Hematopoietic multipotent progenitor cell treated with erythropoietin and hydrocortisone succinate and interleukin-3 and kit ligand, for 6 days (in vitro differentiated cells): ENCODE measurements around the gene THOC5.
"Not testable (repeated sequence)": the region's sequence is repeated elsewhere in the genome, so short reads cannot be mapped to it uniquely, and the experiment has no call there.

Source experiments
- DNase-seq: peaks from one replicate; pipeline ENCODE4 v3.0.0-alpha.2; 2015

Gene THOC5

DNA sequence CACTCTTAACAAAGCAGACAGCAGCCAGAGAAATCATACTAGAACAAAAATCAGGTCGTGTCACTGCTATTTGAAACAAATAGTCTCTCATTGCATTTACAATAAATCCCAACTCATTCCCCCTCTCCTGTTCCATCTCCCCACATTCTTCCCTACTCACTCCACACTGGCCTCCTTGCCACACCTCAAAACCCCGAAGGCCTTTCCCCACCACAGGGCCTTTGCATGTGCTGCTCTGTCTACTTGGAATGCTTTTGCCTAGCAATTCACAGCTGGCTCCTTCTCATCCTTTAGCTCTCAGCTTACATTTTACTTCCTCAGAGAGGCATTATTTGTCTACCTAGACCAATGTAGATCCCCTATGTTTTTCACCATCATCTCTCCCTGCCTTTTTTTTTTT, 6.3 kb upstream of the THOC5 start:
- no peak for DNase-seq

DNA sequence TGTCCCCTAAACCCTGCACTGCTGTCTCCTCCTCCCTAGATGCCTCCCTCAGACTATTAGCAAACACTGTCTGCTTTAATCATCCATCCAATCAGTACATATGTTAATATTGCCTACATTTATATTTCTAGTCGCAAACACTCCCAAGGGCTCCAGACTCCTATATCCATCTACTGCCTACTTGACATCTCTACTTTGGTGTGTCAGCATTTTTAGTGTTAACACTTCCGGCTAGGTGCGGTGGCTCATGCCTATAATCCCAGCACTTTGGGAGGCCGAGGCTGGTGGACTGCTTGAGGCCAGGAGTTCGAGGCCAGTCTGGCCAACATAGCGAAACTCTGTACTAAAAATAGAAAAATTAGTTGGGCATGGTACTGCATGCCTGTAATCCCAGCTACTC, 5.5 kb upstream of the THOC5 start:
- DNase-seq = no peak

DNA sequence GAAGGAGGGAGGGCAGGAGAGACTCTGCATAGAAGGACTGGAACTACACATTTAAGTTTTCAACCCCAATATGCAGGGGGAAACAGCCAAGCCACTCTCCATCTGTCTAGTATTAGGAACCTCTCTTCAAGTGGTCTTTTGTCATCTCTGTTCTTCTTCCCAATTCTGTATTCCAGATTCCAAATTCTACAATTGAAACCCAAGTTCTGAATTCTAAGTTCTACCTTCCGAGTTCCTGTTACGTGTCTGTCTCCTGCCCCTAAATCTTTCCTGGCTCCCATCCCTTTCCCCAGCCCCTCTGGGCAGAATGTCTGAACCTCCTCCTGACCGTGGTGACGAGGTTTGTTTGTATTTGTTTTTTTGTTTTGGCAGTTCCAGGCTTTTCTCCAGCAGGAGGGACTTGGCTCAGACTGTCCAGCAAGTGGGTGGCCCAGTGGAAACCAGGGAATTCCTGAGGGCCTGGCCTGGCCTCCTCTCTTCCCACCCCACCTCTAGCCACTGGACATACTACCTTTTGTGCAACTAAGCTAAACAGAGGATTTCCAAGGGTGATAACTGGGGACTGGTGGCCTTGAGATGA, 1.6 kb upstream of the THOC5 start:
- DNase-seq = no peak

DNA sequence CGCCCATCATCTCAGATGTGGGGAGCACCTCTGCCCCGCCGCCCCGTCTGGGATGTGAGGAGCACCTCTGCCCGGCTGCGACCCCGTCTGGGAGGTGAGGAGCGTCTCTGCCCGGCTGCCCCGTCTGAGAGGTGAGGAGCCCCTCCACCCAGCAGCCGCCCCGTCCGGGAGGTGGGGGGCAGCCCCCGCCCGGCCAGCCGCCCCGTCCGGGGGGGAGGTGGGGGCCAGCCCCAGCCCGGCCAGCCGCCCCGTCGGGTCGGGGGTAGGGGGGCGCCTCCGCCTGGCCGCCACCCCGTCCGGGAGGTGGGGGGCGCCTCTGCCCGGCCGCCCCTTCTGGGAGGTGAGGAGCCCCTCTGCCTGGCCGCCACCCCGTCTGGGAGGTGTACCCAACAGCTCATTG, 1.2 kb downstream of the THOC5 start:
- not testable (repeated sequence) for DNase-seq

DNA sequence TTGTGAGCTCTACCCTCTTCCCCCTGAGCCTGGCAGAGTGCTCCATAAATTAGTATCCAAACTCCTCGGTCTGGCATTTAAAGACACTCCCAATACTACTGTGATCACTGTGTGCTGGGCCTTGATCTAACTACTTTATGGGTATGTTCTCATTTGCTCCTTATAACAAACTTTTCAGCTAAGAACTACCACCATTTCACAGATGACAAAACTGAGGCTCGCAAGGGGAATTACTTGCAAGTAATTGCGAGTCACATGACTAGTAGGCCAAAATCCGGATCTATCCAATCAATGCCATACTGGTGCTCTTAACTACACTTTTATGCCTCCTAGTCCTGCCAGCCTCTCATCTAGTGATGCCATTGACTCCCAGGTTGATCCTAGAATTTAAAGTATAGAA, 3.6 kb downstream of the THOC5 start:
- DNase-seq = no peak

DNA sequence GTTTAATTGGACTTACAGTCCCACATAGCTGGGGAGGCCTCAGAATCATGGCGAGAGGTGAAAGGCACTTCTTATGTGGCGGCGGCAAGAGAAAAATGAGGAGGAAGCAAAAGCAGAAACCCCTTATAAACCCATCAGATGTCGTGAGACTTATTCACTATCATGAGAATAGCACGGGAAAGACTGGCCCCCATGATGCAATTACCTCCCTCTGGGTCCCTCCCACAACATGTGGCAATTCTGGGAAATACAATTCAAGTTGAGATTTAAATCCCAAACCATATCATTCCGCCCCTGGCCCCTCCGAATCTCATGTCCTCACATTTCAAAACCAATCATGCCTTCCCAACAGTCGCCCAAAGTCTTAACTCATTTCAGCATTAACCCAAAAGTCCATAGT, 8.5 kb downstream of the THOC5 start:
- DNase-seq = not testable (repeated sequence)

DNA sequence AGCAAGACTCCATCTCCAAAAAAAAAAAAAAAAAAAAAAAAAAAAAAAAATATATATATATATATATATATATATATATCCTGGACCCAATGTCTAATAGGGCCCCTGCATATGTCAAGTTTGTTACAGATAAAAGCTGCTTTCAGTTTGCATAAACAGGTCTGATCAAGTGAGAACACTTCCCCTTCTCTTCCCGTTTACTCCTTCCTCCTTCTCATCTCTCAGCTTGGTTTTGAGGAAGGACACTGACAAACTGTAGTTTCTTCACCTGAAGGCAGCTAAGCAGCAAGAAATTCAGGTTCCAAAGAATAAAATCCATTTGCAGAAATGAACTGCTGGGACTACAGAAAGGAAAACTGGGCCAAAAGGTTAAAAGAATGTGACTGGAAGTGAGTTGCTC, 11.7 kb downstream of the THOC5 start:
- peak; percentile 39 for DNase-seq

DNA sequence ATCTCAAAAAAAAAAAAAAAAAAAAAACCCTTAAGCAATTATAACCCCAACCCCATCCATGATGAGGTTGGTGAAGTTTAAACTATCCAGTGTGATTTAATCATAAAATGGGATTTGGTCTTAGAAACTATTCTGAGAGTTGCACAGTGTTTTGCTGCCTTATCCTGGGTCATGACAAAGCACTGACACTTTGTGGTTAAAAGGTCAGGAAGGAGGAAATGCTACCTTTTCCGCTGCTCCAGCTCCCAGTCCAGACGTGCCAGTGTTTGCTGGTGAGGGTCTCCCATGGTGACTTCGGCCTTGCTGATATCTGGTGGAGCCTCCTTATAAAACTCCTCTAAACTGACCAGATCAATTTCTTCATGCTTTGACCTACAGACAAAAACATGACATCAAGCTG, 14.5 kb downstream of the THOC5 start:
- DNase-seq = no peak

DNA sequence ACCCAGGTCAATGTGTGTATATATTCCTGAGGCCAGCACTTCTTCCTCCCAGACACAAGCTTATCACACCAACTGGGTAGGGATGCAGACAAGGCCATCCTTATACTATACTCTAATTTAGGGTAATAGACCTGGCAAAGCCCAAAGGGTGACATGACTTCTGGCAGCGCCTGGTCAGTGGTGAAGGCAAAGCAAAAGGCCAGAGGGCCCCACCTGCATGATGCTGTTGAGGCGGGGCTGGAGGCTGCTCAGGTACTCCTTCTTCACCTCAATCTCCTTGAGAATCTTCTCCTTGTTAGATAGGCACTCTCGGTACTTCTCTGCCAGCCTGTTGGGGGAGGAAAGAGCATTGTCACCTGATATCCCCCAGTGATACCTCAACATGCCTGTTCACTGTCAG, 17.1 kb downstream of the THOC5 start:
- DNase-seq = no peak

DNA sequence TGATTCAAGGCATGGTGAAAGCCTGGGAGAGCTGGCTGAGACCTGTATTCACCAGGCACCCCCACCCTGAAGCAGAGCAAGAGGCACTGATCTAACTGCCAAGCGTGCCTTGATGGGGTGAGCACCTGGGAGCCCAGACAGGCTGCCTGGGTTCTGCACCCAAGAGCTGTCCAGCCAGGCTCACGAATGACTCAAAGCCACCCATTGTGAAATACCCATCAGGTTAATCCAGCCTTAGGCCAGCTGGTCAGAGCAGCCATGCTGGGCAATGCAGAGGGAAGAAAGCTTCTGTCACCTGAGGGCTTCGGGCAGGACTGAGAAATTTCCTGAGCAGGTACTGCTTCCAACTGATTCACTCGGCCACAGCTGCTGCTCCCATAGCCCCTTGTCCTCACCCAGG, 22.1 kb downstream of the THOC5 start:
- no peak for DNase-seq

DNA sequence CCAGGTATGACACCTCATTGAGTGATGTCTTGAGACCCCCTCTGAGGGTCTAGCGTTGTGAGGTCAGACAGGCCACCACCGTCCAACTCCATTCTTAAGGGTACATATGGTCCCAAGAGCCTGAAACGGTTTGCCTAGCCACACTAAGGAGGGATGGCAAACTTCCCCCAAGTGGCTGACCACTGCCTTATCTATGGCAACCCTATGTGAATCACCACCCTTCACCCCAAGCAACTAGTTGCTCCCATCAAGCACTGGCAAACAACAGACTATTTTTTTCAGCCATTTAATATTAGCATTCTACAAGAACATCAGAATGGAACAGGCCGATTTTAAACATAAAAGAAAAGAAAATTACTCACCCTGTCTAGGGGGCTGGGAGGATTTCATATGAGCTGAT, 22.8 kb downstream of the THOC5 start:
- peak; percentile 80 for DNase-seq

DNA sequence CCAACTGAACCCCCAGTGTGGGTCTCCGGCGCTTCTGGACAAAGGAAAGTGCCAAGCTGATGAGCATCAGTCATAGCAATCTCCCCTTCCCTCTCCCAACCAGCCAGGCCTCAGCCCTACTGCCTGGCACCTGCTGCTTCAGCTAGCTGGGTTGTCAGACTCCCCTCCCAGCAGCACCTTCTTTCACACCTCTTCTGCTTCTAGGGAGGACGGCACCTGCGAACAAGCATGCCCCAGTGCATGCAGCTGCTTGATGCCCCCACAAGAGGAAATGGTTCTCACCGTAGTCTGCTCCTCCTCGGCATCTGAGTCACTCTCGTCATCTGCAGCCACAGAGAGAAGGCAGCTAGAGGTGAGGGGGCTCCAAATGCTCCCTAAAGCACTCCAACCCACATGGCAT, 25.4 kb downstream of the THOC5 start:
- no peak for DNase-seq

DNA sequence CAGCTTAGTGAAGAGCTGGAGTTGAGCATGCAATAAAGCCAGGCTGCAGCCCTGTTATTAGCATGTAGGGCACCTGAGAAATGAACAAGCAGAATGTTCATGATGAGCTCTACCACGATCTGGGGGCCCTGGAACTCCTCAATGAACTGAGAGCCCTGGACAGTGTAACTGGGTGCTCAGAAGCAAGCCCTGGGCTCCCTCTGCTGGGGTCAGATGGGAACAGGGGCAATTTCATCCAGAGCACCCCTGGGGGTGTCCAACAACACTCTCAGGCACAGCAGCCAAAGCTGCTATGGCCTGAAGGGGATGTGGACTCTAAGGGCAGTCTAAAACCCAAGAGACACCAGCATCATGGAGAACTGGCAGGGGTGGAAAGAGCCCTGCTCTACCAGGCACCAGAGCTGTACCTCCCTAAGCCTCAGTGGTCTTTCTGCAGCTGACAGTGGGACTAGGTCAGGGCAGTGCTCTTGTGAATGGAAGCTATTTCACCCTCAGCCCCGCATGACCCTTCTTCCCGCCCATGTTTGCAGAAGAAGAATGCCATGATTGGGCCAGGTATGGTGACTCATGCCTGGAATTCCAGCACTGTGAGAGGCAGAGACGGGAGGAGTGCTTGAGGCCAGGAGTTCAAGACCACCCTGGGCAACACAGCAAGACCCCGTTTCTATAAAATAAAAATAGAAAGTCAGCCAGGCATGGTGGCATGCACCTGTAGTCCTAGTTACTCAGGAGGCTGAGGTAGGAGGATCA, 28.9 kb downstream of the THOC5 start:
- DNase-seq = peak; percentile 62

DNA sequence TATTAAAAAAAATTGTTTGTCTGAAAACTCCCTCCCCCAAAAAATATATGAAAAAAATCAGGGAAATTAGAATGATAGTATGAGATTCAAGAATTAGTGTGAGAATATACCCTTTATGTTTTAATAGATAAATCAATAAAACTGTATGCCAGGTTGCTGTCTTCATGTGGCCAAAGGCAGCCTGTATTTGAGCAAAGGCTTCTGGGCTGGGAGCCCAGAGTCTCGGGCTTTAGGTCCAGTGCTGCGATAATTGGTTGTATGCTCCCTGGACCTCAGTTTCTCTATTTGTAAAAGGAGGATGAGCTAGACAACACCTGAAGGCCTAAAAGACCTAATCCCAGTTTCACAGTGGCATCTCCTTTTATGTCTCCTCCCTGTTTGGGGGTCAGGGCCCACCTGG, 29.8 kb downstream of the THOC5 start:
- DNase-seq = no peak

DNA sequence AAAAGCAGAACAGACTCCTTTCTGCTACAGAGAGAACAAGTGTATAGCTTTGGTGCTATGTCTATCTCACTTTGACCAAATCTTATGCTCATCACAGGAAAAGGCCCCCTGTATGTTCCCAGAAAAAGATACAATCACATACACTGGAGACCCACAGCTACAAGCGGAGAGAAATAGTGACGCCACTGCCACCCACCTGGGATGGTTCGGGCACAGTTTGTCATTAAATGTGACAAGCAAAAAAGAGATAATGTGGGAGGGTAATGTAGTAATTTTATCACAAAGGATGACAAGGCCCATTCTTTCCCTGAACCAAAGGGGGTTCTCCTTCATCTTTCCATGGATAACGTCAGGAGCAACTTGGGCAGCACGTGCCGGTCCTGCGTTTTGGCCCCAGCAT, 32.0 kb downstream of the THOC5 start:
- no peak for DNase-seq

DNA sequence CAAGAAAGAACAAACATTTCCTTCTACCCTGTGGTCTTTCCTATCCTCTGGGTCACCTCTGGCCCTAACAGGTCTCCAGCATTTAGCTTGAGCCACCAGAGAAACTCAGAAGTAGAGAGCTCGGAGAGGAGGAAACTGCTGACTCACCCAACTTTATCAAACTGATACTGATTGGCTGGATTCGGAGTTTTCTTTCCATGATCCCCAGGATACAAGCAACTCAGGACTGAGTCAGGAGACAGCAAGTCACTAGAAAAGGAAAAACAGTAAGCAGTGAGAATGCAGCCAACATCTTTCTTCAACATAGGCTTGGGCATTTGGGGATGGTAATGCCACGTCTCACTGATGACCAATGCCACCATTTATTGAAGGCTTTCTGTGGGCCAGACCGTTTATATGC, 32.7 kb downstream of the THOC5 start:
- DNase-seq = peak; percentile 24

DNA sequence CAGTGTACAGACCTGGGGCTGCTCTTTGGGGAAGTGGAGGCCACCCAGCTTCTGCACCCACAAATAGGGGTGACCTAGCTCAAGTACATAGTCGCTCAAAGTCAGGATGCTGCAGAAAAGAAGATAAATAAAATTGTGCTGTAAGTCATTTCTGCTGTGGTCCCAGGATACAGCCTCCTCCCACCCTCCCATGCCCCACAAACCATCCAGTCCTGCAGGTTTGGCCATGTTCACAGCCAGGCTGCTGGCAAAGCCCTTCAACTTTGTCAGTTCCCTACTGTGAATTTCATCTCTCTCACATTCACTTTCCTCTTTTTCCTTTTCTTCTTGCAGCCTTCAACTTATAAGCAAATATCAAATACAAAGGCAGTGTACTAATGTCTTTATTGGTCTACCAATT, 33.6 kb downstream of the THOC5 start:
- no peak for DNase-seq

DNA sequence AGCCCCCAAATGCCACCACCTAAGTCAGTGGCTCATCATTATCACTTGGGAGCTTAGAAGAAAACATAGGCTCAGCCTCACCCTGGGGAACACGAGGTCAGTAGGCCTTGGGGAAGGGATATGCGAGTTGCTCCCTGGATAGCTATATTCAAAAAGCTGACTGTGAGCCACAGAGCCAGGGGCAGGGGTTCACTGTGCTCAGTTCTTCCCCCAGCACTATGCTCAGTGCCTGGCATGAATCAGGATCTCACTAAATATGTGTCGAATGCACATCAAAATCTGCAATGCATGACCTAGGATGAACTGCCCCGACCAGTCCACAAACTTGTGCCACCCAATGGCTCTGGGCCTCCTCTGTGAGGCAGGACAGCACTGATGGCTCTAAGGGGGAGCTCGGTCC, 35.1 kb downstream of the THOC5 start:
- DNase-seq = no peak

DNA sequence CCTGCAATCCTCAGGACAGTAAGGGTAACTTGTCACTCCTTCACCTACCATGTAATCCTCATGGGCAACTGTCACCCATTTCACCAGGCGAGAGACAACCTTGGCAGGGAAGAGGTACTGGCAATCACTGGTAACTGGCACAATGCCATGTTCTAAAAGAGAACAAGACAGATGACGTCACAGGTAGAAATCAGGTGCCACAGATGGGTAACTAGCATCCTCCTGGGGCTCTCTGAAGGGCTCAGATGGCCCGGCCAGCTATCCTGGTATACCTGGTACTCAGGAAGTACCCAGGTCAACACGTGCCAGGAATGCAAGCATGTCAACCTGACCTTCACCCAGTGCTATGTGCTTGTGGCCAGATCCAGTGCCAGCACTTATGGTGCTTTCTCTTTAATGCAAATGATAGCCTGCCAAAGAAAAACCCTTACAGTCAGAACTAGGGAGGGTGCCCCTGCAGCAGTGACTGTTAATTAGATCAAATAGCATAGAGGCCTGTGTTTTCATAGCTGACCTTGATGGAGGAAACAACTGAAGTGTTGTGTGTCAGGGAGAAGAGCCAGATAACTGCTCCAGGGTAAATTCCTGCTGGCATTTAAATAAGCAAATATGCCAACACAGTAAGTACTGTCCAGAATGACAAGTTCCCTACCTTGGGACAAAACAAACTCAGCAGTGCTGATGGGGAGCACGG, 36.2 kb downstream of the THOC5 start:
- no peak for DNase-seq

DNA sequence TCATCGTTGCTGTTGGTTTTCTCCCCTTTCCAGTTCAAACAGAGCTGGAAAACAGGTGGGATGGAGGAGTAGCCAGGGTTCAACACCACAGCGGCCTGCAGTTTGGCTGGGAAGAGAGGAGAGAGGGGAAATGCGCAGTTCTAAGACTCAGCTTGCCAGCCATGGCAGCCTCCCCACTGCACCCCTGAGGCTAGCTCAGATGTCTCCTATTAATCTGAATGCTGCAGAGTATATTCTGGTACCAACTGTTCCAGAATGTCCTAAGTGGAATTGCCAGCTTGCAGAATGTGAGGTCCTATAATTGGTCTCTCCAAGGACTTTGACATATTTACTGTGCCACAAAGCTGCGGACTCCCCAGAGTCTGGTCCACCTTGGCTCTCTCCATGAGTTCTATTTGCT, 41.5 kb downstream of the THOC5 start:
- no peak for DNase-seq

DNA sequence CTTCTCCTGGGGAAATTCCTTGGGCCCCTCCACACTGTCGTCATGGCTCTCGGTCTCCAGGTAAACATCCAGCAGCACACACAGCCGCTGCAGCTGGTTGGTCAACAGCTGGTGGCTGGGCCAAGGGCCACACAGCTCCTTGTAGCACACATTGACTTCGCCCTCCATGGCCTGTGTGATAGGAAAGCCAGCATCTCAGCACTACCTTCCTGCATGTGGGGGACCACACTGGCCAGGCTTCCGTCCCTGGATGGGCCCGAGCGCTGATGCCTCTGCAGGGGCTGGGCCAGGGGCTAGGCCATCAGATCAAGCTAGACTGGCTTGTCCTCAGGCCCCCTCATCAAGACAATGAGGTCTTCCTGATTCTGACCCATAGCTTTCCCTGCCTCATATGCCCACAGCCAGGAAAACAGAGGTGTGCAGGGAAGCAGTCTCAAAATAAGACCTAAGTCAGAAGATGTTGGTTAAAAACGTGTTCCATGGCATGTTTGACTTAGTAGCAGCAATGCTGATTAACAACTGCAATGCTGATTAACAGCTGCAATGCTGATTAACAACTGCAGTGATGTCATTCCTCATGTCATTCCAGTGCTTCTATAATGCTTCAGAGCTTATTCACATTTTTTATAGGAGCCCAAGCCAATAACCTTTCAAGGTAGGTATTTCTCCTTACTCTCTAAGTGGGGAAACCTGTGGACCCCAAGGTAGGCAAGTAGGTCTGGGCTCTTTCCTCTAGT, 42.3 kb downstream of the THOC5 start:
- no peak for DNase-seq

DNA sequence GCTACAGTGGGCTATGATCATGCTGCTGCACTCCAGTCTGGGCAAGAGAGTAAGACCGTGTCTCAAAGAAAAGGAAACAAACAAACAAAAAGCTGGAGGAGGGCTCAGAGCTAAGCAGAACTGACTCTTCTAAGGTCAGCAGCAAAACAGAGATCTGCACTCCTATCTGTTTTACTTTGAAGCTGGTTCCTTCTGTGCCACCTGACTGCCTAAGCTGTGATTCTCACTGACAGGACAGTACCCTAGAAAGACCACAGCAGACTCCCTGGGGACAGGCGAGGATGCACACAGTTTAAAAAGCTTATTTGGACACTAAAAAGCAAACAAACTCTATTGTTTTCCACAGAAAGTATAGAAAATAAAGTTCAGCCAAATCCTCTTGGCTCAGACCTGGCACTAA, 43.0 kb downstream of the THOC5 start:
- no peak for DNase-seq

DNA sequence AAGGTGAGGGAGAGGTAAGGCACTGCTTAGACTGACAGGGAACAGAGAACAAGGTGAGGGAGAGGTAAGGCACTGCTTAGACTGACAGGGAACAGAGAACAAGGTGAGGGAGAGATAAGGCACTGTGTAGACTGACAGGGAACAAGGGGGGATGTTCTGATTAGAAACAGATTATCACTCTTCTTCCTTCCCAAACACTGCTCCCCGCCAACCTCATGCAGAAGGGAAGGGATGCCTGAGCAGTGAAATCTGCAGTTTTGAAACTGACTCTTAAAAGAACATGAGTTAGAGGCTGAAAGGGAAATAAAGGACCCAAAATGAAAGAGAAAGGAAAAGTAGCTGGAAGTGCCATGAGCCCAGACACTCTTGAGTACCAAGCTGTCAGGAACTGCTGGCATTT, 43.7 kb downstream of the THOC5 start:
- no peak for DNase-seq

DNA sequence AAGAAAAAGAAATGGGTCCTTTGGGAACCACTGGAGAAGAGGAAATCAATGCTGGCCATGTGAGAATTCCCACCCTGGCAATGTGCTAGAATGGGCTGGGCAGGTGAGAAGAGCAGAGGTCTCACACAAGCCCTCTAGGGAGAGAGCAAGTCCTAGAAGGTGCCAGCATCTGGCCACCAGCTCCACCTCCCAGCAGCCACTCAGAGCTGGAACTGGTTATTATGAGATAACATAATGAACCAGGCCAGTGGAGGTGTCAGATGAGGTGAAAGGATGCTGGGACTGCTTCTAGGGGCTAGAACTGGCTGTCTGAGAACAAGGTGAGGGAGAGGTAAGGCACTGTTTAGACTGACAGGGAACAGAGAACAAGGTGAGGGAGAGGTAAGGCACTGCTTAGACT, 44.3 kb downstream of the THOC5 start:
- DNase-seq = no peak
